HFF-Myc (cell line): Measurements from ENCODE around the gene SUSD4.

Source experiments
- DNase-seq: peaks from one replicate; pipeline ENCODE4 v3.0.0-alpha.2; 2011; ENCODE audit warnings: low read depth; ENCODE audit errors: extremely low read depth
- H3K4me3 ChIP-seq: replicated peaks from 2 replicates; pipeline ENCODE4 v1.5.1; 2011; ENCODE audit warnings: low read depth, mild to moderate bottlenecking, control low read depth, low read length
- TF ChIP-seq, protein P1 (sequence below): IDR thresholded peaks from 2 replicates; pipeline ENCODE4 v1.5.1; 2012; ENCODE audit warnings: mild to moderate bottlenecking, low read depth, low read length, control low read depth; ENCODE audit errors: missing control alignments

The SUSD4 gene

DNA sequence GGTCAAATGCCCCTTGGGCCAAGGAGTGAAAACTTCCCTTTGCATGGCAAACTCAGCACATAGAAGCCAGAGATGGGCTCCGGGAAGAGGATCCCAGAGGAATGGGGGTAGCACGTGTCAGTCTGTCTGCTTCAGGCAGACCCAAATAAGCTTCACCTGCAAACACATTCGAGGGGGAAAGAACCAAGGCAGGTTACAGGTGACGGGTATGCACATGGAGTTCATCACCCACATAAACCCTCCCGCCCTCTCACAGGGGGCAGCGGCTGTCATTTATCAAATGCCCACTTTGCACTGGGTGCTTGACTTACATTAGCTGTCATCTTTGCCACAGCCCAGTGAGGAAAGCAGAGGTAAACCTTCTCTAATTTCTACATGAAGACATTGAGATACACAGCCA lies 147.9 kb downstream of the SUSD4 start:
- TF ChIP-seq, protein P1, sequence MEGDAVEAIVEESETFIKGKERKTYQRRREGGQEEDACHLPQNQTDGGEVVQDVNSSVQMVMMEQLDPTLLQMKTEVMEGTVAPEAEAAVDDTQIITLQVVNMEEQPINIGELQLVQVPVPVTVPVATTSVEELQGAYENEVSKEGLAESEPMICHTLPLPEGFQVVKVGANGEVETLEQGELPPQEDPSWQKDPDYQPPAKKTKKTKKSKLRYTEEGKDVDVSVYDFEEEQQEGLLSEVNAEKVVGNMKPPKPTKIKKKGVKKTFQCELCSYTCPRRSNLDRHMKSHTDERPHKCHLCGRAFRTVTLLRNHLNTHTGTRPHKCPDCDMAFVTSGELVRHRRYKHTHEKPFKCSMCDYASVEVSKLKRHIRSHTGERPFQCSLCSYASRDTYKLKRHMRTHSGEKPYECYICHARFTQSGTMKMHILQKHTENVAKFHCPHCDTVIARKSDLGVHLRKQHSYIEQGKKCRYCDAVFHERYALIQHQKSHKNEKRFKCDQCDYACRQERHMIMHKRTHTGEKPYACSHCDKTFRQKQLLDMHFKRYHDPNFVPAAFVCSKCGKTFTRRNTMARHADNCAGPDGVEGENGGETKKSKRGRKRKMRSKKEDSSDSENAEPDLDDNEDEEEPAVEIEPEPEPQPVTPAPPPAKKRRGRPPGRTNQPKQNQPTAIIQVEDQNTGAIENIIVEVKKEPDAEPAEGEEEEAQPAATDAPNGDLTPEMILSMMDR: no peak
- H3K4me3 ChIP-seq: no peak overlapping the region
- DNase-seq: no peak

GRCh38 chr1:223215026-223215425 lies 148.9 kb downstream of the SUSD4 start:
- H3K4me3 ChIP-seq: no peak overlapping the region
- TF ChIP-seq, protein P1: no peak
- DNase-seq: no peak

GRCh38 chr1:223214261-223214807 lies 149.6 kb downstream of the SUSD4 start:
- DNase-seq: no peak
- TF ChIP-seq, protein P1: no peak

DNA sequence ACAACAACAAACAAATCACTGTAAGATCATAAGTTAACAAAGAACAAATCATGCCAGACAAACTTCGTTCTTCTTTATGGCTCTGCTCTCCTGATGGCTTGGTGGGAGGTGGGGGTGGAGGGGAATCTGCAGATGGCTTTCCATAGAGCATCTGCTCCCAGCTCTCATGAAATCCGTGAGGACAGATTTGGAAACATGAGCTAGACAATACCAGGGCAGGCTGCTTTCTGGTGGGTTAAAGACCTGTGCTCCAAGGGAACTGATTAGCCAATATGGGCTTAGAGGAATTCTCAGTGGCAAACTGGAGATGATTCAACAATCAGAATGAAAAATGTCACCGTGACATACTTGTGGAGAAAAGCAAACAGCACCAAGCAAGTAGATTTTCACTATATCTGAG lies 151.5 kb downstream of the SUSD4 start:
- DNase-seq: no peak
- no peak overlapping the region for H3K4me3 ChIP-seq
- TF ChIP-seq, protein P1: no peak

More at GRCh38 chr1:223214261-223214807, 149.6 kb downstream of the SUSD4 start:
- no peak overlapping the region for H3K4me3 ChIP-seq

DNA sequence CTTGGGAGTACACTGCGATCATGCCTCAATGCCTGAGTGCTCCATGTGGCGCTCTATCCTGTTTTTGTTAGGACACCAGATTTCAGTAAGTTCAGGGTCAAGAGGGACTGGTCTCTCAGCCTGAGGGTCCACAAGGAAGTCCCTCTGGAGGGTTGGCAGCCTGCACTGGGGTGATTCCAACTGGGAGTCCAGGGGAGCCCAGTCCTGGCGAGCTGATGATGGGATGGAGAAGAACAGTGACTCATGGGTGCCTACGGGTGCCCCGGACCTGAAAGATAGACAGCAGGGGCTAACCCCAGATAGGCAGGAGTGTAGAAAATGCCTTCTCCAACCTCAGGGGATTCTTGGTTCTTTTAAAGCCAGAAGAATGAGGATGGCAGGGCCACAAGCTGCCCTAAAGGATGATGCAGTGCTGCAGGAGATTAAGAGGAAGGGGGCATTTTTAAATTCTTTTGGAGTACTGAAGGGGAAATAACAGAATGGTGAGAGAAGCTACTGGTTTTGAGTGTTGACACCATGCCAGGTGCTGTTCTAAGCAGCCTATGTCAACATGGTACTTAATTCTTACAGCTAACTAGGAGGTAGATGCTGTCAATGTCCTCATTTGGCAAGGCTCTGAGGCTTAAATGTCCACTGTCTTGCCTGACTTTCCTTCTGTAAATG lies 152.5 kb downstream of the SUSD4 start:
- no peak for DNase-seq
- TF ChIP-seq, protein P1: no peak
- no peak overlapping the region for H3K4me3 ChIP-seq

DNA sequence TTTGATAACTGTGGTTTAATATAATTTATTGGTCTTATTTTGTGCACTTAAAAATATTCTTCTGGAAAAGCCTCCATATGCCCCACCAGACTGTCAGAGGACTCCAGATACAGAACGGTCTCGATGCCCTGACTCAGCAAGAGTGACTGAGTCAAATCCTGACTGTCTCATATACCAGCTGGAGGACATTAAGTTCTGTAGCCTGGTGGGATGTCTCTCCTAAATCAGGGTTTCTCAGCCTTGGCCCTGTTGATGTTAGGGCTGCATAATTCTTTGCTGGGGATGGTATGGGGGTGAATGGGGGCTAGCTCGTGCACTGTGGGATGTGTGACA lies 153.2 kb downstream of the SUSD4 start:
- TF ChIP-seq, protein P1: no peak

More for the DNA sequence above, 153.2 kb downstream of the SUSD4 start:
- no peak for DNase-seq
- no peak overlapping the region for H3K4me3 ChIP-seq
